ENCODE results near the gene SHC2.
"Not testable (repeated sequence)": the region's sequence is repeated elsewhere in the genome, so short reads cannot be mapped to it uniquely, and the experiment has no call there.

Gene SHC2

DNA sequence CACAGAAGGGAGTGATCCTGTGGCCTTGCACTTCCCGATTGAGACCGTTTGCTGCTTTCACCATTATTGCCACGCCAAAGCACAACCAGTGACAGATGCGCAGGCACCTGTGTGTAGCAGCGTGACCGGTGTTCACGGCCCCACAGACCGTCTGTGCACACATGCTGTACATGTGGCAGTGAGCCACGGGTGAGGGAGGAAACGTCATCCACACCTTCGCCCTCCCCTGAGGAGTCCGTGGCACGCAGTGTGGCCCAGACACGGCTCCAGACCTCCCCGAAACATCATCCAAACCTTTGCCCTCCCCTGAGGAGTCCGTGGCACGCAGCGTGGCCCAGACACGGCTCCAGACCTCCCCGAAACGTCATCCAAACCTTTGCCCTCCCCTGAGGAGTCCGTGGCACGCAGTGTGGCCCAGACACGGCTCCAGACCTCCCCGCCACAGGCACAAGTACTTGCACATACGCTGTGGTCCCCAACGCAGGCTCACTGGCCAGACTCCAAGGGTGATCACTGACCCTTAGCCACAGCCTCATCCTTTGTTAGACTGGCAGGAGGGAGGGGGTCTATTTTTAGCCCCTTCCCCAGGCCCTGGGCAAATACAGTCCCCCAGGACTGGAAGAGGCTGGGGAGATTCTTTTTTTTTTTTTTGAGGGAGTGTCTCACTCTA lies 7.9 kb upstream of the SHC2 start:
- DNase-seq: no peak

DNA sequence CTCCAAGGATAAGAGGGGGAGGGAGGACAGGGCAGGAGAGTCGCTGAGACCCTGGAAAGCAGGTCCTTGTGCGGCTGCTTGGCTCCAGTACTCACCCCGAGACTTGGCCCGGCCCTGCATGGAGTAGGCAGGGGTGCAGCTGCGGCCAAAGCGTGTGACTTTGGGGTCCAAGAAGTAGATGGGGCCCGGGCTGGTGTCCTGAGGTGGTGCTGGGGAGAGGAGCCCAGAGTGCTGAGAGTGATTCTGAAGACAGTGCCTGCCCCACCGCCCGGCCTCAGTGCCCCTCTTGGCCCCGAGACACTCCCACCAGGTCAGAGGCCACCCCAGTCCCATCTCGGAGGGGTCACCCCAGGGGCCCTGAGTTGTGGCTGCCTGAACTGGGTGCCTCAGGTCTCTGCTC lies 6.7 kb upstream of the SHC2 start:
- no peak for DNase-seq

DNA sequence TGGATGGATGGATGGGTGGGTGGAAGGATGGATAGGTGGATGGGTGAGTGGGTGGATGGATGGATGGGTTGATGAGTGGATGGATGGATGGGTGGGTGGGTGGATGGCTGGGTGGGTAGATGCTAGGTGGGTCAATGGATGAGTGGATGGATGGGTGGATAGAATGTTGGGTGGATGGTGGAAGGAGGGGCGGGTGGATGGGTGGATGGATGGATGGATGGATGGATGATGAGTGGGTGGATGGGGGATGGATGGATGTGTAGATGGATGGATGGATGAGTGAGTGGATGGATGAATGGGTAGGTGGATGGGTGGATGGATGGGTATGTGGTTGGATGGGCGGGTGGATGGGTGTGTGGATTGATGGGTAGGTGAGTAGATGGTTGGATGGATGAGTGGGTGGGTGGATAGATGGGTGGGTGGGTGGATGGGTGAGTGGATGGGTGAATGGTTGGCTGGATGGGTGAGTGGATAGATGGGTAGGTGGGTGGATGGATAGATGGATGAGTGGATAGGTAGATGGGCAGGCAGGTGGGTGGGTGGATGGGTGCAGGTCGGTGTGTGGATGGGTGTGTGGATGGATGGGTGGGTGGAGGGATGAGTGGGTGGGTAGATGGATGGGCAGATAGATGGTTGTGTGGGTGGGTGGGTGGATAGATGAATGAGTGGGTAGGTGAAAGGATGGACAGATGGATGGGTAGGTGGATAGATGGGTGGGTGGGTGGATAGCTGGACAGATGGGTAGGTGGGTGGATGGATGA lies 4.4 kb upstream of the SHC2 start:
- no peak for DNase-seq

DNA sequence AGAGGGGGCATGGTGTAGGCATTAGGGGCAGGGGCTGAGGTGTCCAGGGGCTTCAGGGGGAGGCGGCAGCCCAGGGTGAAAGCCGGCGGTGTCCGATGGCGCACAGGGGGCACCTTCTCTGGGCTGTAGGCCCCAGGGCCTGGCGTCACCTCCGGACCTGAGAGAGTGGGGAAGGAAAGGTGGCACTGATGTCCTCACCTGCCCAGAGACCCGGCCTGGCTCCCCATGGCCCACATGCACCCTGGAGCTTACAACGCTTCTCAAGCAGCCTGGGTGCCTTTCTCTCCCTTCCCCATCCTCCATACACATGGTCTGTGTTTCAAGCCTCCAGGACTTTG lies 3.3 kb upstream of the SHC2 start:
- no peak for DNase-seq

DNA sequence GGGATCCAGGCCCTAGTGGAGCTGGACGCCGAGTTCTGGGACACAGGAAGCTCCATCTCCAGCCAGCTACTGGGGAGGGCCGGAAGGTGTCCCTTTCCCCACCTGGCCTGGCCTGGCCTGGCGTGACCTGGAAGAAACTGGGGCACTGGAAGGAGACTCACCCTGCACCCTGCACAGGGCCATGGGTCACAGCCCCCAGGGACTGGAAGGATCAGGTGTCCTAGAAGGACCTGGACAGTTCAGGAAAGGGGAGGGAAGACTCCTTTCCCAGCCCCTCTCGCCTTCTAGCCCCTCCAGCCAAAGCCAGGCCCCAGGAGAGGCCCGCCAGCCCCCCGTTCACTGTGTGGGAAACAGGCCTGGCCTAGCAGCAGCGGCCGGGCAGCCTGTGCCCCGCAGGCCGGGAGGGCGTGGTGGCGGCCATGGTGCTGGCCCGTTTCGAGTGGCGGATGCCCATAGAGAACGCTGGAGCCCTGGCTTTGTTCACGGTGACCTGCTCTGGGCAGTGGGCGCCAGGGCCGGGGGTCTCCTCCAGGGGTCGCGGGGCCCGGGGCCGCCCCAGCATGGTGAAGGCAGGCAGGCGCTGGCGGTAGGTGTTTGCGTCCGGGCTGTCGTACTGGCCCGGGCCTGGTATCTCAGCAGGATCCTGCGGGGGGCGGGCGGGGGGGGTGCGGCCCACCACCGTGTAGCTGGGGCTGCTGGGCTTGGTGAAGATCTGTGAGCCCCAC lies 2.8 kb upstream of the SHC2 start:
- DNase-seq: no peak

DNA sequence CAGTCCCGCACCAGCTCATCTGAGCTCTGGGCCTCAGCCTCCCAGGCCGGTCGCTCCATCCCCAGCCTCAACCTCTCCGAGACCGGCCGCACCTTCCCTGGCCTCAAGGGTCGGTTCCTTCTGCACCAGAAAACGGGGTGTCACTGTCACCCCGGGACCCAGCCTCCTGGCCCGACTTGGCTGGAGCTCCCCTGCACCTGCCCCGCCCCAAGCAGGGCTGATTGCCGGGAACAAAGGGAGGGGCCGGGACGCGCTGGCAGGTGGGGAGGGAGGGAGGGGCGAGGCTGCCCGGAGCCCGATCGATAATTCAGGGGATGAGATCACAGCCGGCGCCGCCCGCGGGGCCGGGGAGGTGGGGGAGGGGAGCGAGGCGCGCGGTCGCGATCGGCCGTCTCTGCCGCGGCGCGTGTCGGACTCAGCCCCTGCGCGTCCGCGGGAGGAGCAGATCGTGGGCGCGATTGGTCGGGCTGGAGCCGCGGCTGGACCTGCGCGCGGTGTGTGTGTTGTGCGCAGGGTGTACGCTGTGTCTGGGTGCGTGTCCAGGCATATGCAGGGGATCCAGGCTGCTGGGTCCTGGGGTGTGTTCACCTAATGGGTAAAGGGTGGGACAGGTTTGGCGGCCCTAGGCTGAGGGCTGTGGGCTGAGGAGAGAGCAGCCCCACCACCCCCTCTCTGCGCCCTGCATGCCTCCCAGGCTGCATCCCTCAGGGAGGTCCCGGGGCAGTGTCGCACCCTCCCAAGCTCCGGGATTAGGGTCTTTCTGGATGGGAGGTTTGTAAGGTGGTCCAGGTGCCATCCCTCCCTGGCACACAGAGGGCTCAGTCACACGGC lies 1.1 kb upstream of the SHC2 start:
- peak; percentile 77 for DNase-seq

DNA sequence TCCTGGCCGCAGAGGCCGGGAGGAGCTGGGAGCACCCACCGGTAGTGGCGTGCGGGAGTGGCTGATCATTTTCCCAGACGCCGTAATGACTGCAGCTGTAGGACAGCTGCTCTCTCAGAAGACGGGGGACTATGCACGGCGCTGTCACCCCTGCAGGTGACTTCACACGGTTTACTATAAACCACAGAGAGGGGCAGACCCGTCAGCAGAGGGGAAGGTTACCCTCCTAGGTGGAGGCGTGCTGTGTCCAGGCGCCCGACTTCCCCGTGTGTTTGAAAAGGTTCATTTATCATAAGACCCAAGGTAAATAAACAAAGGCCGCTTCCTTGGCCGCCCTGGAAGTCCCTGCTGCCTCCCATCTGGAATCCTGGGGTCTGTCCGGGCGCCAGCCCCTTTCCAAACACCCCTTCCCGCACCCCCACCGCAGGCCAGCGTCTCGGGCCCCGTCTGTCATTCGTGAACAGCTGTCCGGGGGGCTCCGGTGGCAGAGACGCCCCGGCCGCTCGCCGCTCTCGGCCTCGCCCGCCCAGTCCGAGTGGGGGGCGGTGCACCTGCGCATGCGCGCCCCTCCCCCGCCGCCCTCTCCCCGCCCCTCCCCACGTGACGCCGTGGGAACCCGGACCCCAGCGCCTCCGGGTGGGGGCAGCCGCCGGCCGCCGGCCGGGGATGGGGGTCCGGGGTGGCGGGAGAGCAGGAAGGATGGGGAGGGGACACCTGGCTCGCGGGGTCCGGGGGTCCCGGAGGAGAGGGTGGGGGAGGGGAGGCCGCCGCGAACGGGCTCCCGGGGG lies 915 bp downstream of the SHC2 start:
- DNase-seq: peak; percentile 48

DNA sequence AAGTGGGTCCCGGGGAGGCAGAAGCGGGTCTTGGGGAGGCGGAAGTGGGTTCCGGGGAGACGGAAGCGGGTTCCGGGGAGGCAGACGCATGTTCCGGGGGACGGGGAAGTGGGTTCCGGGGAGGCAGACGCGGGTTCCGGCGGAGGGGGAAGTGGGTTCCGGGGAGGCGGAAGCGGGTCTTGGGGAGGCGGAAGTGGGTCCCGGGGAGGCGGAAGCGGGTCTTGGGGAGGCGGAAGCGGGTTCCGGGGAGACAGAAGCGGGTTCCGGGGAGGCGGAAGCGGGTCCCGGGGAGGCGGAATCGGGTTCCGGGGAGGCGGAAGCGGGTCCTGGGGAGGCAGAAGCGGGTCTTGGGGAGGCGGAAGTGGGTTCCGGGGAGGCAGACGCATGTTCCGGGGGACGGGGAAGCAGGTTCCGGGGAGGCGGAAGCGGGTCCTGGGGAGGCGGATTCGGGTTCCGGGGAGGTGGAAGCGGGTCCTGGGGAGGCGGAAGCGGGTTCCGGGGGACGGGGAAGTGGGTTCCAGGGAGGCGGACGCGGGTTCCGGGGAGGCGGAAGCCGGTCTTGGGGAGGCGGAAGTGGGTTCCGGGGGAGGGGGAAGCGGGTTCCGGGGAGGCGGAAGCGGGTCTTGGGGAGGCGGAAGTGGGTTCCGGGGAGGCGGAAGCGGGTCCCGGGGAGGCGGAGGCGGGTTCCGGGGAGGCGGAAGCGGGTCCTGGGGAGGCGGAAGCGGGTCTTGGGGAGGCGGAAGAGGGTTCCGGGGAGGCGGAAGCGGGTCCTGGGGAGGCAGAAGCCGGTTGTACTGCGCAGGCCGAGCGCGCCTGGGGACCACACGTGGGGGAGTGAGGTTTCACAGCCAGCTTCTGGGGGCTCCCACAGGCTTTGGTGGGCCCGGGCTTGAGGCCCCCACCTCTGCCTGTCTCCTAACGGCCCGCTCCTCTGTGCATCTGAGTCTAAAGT lies 2.5 kb downstream of the SHC2 start:
- no peak for DNase-seq

DNA sequence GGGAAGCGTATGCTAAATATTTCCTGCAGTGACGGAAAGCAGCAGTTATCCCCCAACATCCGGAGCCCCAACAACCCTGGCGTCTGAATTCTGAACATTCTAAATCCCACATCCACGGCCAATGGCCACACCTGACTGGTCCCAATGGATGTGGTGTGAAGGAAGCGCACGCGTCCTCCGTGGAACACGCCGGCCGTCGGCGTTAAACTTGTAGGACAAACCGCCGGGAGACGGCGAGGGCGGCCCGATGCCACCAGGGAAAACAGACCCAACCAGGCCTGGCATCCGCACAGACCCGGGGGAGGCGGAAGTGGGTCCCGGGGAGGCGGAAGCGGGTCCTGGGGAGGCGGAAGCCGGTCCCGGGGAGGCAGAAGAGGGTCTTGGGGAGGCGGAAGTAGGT lies 3.2 kb downstream of the SHC2 start:
- DNase-seq: no peak

DNA sequence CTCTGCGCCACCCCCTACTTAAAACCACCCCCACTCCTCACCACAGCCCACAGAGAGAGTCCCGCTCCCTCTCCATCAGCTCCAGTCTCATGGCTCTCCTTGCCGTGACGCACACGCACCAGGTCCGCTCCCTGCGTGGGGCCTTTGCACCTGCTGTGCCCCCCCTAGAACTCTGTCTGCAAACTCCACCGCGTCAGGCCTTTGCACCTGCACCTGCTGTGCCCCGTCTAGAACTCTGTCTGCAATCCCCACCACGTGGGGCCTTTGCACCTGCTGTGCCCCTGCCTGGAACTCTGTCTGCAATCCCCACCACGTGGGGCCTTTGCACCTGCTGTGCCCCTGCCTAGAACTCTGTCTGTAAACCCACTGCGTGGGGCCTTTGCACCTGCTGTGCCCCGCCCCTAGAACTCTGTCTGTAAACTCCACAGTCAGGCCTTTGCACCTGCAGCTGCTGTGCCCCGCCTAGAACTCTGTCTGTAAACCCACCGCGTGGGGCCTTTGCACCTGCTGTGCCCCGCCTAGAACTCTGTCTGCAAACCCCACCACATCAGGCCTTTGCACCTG lies 4.2 kb downstream of the SHC2 start:
- DNase-seq: peak; percentile 43

DNA sequence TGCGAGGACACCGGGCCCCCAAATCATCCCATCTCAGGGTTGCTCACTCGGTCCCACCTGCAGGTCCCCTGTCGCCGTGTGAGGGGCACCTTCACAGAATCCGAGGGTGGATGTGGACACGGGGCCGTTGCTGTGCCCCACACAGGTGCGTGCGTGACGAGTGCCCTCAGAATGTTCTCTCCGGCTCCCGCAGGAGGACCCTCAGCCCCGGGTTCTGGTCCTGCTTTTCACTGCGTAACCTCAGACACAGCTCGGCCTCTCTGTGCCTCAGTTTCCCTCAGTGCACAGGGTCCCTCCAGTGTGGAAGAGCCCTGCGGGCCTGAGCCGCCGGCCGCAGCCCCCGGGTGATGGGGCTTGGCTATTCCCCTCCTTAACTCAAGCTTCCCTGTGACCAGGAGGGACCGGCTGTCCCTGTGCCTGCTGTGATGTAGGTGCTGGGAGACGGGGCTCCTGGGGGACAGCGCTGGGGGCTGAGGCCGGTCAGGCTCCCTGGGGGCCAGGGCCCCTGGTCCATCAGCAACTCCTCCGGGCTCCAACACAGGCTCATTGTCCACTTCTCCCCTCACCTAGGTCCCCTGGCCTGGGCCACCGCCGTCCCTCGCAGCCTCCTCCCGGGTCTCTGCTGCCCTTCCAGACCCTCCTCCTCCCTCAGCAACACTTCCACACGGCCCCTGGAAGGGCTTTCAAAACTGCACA lies 4.8 kb downstream of the SHC2 start:
- no peak for DNase-seq

DNA sequence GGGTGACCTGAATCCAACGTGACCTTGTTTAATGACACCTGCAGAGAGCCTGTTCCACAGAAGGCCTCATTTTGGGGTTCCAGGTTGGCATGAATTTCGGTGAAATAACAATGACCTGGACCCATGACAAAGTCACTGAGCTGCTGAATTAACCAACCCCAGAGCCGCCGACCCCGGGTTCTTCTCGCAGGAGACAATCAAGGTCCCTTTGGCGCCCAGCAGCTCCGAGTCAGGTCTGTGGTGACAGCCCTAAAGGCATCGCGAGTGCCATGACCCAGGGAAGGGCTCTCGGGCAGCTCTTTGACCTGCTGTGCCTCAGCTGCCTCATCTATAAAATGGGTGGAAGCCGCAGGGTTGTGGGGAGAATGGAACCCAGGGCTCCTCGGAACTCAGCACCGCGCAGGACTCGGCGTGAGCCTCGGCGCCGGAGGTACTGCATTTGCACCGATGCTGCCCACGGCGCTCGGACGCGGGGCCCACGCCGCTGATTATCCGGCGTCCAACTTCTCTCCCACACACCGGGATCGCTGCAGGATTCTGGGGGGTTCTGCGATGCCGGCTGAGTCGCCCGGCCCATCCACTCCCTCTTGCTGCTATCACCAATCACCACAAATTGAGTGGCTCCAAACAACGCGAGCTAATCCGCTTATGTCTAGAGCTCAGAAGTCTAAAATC lies 5.7 kb downstream of the SHC2 start:
- no peak for DNase-seq

DNA sequence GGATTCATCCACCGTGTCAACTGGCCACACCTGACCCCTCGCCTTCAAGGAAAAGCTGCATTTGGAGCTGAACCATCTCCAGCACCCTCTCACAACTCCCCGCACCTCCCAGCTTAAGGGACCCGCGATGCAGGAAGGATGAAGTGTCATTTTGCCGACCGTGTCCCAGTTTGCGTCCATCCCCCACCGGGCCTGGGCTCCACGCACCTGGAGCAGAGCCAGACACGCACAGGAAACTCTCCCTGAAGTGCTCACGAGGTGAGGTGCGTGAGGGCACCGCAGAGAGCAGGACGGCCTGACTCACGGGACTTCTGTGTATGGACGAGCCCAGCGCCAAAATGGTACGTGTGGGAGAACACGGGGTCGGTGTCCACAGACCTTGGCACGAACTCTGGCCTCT lies 7.2 kb downstream of the SHC2 start:
- no peak for DNase-seq

DNA sequence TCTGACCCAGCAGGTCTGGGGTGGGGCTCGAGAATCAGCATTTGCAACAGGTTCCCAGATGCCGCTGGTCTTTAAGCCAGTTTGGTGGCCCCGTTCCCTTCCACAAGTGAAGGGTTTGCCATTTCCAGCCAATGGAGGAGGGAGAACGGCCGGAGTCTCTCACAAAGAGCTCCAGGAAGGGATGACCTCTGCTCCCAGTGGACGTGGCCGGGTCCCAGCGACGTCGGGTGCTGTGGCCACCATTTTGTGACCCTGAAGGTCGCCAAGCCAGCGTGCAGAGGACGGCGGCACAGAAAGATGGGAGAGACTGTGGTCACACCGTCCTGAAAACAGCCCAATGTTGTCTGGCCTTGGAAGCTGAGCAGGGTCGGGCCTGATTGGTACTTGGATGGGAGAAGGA lies 8.0 kb downstream of the SHC2 start:
- no peak for DNase-seq

DNA sequence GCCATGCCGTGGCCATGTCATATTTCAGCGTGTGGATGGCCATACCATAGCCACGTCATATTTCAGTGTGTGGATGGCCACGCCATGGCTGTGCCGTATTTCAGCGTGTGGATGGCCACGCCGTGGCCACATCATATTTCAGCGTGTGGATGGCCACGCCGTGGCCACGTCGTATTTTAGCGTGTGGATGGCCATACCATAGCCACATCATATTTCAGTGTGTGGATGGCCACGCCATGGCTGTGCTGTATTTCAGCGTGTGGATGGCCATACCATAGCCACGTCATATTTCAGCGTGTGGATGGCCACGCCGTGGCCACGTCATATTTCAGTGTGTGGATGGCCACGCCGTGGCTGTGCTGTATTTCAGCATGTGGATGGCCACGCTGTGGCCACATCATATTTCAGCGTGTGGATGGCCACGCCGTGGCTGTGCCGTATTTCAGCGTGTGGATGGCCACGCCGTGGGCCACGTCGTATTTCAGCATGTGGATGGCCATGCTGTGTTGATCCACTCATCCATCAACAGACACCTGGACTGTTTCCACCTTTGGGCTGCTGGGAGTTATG lies 9.8 kb downstream of the SHC2 start:
- DNase-seq: not testable (repeated sequence)

DNA sequence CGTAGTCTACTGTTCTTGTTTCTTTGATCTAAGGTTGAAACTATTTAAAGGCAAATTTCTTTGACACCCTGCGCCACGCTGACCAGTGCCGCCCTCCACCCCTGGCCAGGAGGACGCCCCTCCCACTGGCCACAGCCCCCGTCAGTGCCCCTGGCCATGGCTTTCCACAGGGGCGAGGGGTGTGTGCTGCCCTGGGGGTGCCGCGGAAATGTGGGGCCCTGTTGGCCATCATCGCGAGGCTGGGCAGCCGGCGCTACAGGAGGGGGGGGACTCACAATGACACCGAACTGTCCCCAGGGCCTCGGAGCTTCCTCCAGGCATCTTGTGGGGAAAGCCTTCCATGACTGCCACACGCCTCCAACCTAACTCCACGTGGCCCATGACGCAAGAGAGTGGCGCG lies 10.9 kb downstream of the SHC2 start:
- no peak for DNase-seq

DNA sequence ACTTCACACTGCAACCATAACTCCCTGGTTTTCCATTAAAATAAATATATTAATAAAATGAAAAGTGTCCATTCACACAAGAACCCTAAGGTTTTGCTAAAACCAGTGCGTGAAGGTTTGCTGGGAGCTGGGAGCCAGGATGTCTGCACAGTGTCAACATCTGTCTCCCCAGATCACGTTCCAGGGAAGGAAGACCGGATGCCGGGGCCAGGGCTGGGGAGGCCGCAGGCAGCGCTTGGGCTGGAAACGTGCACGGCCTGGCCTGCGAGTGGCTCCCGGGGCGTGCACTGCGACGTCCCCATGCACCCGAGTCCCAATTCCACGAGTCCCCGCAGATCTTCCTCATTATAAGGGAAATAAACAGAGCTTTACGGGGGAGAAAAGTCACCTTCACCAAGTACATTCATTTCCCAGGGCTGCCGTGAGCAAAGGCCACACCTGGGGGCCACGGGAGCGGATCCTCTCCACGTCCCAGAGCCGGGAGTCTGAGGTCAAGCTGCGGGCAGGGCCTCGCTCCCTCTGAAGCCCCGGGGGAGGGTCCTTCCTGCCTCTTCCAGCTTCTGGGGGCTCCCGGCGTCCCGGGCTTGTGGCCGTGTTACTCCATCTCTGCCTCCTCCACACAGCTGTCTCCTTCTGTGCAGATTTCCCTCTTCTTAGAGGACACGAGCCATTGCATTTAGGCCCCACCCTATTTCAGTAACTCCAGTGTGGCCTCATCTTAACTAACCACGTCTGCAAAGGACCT lies 12.8 kb downstream of the SHC2 start:
- no peak for DNase-seq

DNA sequence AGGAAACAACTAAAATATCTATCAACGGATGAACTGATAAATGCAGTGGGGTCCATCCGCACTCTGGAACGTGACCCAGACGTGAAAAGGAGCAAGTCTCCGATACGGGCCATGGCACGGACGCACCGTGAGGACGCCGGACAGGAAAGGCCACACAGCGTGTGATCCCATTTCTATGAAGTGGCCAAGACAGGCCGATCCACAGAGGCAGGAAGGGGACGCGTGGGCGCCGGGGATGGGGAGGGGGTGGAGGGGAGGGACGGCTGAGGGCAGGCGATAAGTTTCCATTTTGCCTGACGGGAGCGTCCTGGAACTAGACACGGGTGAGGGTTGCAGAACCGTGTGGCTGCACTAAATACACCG lies 13.8 kb downstream of the SHC2 start:
- no peak for DNase-seq
